ENCODE results near the gene BGN.

GRCh38 chrX:153522259-153522658 is 27.5 kb downstream of the BGN start:
- no peak for TF ChIP-seq SP2 (tag by site-specific recombination; IDR thresholded peaks at IDR 0.05)
- TF ChIP-seq ZBTB21 (tag by site-specific recombination; IDR thresholded peaks at IDR 0.05), result no peak
- no peak for TF ChIP-seq CTCF (tag by site-specific recombination; IDR thresholded peaks at IDR 0.05)
- no peak for TF ChIP-seq MYNN (tag by site-specific recombination; IDR thresholded peaks at IDR 0.05; ENCODE audit: borderline replicate concordance)
- no peak for TF ChIP-seq ZNF776 (tag by site-specific recombination; IDR thresholded peaks at IDR 0.05; ENCODE audit: borderline replicate concordance)
